HG02588 (cell line): Measurements from ENCODE around the gene ZNF662.
"Not testable (repeated sequence)": the region's sequence is repeated elsewhere in the genome, so short reads cannot be mapped to it uniquely, and the experiment has no call there.

Experiments used
- ATAC-seq: cut with Tn5 transposase; IDR thresholded peaks from one replicate; pipeline ENCODE4 v1.9.1; 2021; ENCODE audit warnings: mild to moderate bottlenecking, moderate library complexity; ENCODE audit not compliant: unreplicated experiment

Gene ZNF662

GRCh38 chr3:42906070-42906847 is at the start of gene ZNF662:
ZNF662 (plus strand) TSS chr3:42906142; CDS start chr3:42908115, 1,973 bp downstream.
- ATAC-seq, result no peak

GRCh38 chr3:42856544-42856943 is 49.4 kb upstream of the ZNF662 start:
- no peak for ATAC-seq

- no peak for ATAC-seq
These were observed 41.5 kb upstream of the ZNF662 start for GRCh38 chr3:42864321-42864950.

- no peak for ATAC-seq
These were observed 40.7 kb upstream of the ZNF662 start for GRCh38 chr3:42865256-42865655.

GRCh38 chr3:42867138-42867537 is 38.8 kb upstream of the ZNF662 start:
- no peak for ATAC-seq

GRCh38 chr3:42868841-42869240 is 37.1 kb upstream of the ZNF662 start:
- no peak for ATAC-seq

GRCh38 chr3:42871592-42872196 is 34.2 kb upstream of the ZNF662 start:
- no peak for ATAC-seq

GRCh38 chr3:42872718-42873117 is 33.2 kb upstream of the ZNF662 start:
- no peak for ATAC-seq

- no peak for ATAC-seq
These were observed 32.5 kb upstream of the ZNF662 start for GRCh38 chr3:42873221-42873982.

GRCh38 chr3:42874749-42875148 is 31.2 kb upstream of the ZNF662 start:
- ATAC-seq, result no peak

GRCh38 chr3:42875325-42876151 is 30.4 kb upstream of the ZNF662 start, which contains the start of gene CYP8B1:
CYP8B1 (minus strand) TSS chr3:42875879; CDS start chr3:42875816, 63 bp downstream.
- no peak for ATAC-seq

- no peak for ATAC-seq
These were observed 29.5 kb upstream of the ZNF662 start for GRCh38 chr3:42876401-42876800.

GRCh38 chr3:42876940-42877720 is 28.8 kb upstream of the ZNF662 start:
- ATAC-seq, result no peak

- ATAC-seq, result no peak
These were observed 28.1 kb upstream of the ZNF662 start for GRCh38 chr3:42877881-42878280.

GRCh38 chr3:42880183-42880582 is 25.8 kb upstream of the ZNF662 start:
- no peak for ATAC-seq

GRCh38 chr3:42880601-42881451 is 25.1 kb upstream of the ZNF662 start:
- peak; percentile 98 for ATAC-seq

GRCh38 chr3:42883251-42883930 is 22.6 kb upstream of the ZNF662 start:
- not testable (repeated sequence) for ATAC-seq

- no peak for ATAC-seq
These were observed 21.6 kb upstream of the ZNF662 start for GRCh38 chr3:42884324-42884723.
